A375 (cell line): ENCODE measurements around the gene DSTYK. TPM values are rescaled to one million over a fixed set of nuclear protein-coding genes. Genes with fewer than 3 reads are reported as not detected.

Source experiments
- total RNA-seq: library from RNA; depleted of rRNA; stranded (reverse); fragments of >200 nt; shearing (Covaris generic); gene quantifications from 2 replicates; pipeline ENCODE4 v1.2.3, GENCODE V29; 2014; rRNA removed

Gene DSTYK, protein sequence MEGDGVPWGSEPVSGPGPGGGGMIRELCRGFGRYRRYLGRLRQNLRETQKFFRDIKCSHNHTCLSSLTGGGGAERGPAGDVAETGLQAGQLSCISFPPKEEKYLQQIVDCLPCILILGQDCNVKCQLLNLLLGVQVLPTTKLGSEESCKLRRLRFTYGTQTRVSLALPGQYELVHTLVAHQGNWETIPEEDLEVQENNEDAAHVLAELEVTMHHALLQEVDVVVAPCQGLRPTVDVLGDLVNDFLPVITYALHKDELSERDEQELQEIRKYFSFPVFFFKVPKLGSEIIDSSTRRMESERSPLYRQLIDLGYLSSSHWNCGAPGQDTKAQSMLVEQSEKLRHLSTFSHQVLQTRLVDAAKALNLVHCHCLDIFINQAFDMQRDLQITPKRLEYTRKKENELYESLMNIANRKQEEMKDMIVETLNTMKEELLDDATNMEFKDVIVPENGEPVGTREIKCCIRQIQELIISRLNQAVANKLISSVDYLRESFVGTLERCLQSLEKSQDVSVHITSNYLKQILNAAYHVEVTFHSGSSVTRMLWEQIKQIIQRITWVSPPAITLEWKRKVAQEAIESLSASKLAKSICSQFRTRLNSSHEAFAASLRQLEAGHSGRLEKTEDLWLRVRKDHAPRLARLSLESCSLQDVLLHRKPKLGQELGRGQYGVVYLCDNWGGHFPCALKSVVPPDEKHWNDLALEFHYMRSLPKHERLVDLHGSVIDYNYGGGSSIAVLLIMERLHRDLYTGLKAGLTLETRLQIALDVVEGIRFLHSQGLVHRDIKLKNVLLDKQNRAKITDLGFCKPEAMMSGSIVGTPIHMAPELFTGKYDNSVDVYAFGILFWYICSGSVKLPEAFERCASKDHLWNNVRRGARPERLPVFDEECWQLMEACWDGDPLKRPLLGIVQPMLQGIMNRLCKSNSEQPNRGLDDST
- 5.2 and 5.4 TPM in 2 replicates for total RNA-seq

DNA sequence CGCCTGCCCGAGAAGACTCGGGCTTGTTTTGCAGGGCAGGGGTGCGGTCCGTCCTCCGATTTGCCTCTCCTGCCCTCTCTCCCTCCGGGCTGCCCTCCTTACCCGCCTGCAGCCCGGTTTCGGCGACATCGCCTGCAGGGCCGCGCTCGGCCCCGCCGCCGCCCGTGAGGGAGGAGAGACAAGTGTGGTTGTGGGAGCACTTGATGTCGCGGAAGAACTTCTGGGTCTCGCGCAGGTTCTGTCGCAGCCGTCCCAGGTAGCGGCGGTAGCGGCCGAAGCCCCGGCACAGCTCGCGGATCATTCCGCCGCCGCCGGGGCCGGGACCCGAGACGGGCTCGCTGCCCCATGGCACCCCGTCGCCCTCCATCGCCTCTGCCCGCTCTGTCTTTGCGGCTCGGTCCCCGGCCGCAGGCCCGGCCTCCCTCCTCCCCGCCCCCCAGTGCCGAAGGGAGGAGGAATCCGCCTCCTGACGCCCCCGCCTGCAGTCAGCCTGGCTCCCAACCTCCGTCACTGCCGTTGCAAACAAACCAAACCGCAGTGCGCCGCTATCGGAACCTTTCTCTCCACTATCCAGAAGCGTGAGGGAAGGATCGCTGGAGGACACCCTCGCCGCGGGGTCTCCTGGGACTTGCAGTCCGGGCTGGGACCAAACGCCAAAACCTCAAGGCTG, at the start of gene DSTYK:
TSS of gene DSTYK (minus strand) at position 534 of the 670 bp plus-strand sequence. CDS start at position 367, 167 bp downstream.

DNA sequence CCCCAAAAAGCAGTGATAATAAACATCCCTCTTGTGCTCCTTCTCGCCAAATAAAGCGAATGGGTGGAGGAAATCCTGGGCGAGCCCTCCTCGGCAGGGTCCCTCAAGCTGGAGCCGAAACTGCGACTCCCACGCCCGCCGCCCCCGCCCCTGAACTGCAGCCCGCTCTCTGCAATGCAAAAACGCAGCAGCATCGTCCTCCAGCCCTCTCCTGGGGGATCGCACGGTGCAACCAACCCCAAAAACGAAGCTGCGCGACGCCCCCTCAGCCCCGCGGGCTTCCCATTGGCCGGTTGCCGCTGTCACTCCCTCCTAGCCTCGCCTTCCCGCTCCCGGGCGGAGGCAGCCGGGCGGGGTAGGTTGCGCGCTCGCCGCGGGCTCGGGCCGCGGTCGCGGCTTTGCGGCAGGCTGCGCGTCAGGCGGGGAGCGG, 16.1 kb upstream of the DSTYK start, which contains the start of gene TMCC2:
TSS of gene TMCC2 (plus strand) at position 363 of the 430 bp plus-strand sequence. CDS start 619 bp downstream, outside the sequence.

DNA sequence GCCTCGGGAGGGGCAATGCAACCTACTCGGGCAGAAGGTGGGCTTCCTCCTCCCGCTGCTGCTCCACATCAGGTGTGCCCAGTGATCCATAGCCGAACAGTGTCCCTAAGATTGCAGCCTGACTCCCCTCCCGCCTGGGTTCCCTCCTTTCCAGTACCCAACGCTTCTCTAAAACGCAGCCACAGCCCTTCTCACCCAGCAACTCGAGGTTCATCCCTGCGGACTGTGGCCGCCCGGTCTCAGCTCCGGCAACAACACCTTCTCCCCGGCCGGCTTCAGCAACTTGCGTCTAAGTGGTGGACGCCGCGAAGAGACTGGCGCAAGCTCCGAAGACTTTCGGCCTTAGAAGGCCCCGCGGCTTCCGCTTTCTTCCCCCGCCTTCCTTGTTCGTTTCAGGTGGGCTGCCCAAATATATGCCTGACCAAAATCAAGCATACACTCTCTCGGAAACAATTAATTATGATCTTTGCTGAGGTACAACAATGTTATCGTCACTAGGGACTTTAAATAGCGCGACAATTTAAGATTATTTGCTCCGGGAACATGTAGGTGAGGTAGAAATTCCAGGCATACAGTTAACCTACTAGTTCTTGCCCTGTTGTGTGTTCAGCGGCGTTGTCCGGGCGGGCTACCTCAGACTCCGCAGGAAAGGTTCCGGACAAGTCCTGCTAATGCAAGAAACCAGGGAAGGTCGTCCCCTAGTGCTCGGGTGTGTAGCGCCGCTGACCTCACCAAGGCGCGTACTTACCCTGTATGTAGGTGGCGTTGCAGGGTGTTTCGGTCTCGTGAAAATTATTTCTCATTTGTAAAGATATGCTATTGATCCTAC, 89.6 kb downstream of the DSTYK start, which contains the start of gene RBBP5:
TSS of gene RBBP5 (minus strand) at position 319 of the 829 bp plus-strand sequence. CDS start at position 214, 105 bp downstream.

Other genes with a start within 250 kb of the DSTYK start
- 1.2 TPM in 1 of 2 replicates, not detected in the other for gene CNTN2, start 168.5 kb downstream of the DSTYK start, total RNA-seq
- gene TMEM81, start 127.2 kb downstream of the DSTYK start, total RNA-seq: 1.8 and 2.1 TPM in 2 replicates
- gene RBBP5, start 89.7 kb downstream of the DSTYK start, total RNA-seq: 15.2 and 17.7 TPM in 2 replicates
- 1.8 and 2.1 TPM in 2 replicates for gene TMCC2, start 16.2 kb upstream of the DSTYK start, total RNA-seq
- 7.2 and 8.6 TPM in 2 replicates for gene NUAK2, start 110.0 kb upstream of the DSTYK start, total RNA-seq
- gene KLHDC8A, start 145.2 kb upstream of the DSTYK start, total RNA-seq: 0.05 and 0.19 TPM in 2 replicates
- 6.8 and 8.6 TPM in 2 replicates for gene LEMD1, start 210.4 kb upstream of the DSTYK start, total RNA-seq
- gene BLACAT1, start 244.3 kb upstream of the DSTYK start, total RNA-seq: 2.9 and 3.2 TPM in 2 replicates